ENCODE data around the gene OR2AE1. TPM values are rescaled to one million over a fixed set of nuclear protein-coding genes. Genes with fewer than 3 reads are reported as not detected.

The OR2AE1 gene
- total and polyA plus RNA-seq, 9 of the 15 experiments (the other 6 are each of a cell fraction or from before 2014, with no cell fraction given): 0.27 TPM; not detected in 8

DNA sequence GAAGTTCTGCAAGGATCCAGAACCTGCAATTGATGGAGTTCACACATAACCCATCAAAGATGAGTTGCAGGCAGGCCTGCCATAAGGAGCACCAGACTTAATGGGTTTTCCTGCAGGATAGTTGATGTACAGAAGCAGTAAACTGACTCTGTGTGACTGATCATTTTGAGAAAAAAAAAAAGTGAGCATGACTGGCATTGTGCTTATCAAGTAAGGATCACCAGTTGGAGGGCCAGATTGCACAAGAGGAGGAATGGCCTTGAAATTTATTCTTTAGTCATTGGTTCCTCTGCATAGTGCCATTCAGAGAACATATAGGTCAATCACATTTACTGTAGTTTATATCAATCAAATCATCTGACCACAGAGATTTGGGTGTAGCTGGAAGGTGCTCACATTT, 45.2 kb downstream of the OR2AE1 start (continued):
- TF ChIP-seq, protein P1, sequence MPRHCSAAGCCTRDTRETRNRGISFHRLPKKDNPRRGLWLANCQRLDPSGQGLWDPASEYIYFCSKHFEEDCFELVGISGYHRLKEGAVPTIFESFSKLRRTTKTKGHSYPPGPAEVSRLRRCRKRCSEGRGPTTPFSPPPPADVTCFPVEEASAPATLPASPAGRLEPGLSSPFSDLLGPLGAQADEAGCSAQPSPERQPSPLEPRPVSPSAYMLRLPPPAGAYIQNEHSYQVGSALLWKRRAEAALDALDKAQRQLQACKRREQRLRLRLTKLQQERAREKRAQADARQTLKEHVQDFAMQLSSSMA (CRISPR knock-in tag; IDR thresholded peaks at IDR 0.05): no peak
- no peak for TF ChIP-seq ZNF23 (CRISPR knock-in tag; IDR thresholded peaks at IDR 0.05)
- no peak for TF ChIP-seq TEAD1 (CRISPR knock-in tag; IDR thresholded peaks at IDR 0.05)
- TF ChIP-seq DMBX1 (CRISPR knock-in tag; IDR thresholded peaks at IDR 0.05; ENCODE audit: borderline replicate concordance): no peak
- no peak for TF ChIP-seq NR2C1 (IDR thresholded peaks at IDR 0.05)
- no peak for TF ChIP-seq NR2C1 (tag; IDR thresholded peaks at IDR 0.05)
- no peak for TF ChIP-seq RFX1 (IDR thresholded peaks at IDR 0.05)
- TF ChIP-seq, protein P2, sequence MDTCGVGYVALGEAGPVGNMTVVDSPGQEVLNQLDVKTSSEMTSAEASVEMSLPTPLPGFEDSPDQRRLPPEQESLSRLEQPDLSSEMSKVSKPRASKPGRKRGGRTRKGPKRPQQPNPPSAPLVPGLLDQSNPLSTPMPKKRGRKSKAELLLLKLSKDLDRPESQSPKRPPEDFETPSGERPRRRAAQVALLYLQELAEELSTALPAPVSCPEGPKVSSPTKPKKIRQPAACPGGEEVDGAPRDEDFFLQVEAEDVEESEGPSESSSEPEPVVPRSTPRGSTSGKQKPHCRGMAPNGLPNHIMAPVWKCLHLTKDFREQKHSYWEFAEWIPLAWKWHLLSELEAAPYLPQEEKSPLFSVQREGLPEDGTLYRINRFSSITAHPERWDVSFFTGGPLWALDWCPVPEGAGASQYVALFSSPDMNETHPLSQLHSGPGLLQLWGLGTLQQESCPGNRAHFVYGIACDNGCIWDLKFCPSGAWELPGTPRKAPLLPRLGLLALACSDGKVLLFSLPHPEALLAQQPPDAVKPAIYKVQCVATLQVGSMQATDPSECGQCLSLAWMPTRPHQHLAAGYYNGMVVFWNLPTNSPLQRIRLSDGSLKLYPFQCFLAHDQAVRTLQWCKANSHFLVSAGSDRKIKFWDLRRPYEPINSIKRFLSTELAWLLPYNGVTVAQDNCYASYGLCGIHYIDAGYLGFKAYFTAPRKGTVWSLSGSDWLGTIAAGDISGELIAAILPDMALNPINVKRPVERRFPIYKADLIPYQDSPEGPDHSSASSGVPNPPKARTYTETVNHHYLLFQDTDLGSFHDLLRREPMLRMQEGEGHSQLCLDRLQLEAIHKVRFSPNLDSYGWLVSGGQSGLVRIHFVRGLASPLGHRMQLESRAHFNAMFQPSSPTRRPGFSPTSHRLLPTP (IDR thresholded peaks at IDR 0.05; ENCODE audit: borderline replicate concordance, extremely low read depth, insufficient read length): no peak
- no peak for TF ChIP-seq RBM17 (IDR thresholded peaks at IDR 0.05; ENCODE audit: borderline replicate concordance, low read depth, low read length)
- TF ChIP-seq, protein P3, sequence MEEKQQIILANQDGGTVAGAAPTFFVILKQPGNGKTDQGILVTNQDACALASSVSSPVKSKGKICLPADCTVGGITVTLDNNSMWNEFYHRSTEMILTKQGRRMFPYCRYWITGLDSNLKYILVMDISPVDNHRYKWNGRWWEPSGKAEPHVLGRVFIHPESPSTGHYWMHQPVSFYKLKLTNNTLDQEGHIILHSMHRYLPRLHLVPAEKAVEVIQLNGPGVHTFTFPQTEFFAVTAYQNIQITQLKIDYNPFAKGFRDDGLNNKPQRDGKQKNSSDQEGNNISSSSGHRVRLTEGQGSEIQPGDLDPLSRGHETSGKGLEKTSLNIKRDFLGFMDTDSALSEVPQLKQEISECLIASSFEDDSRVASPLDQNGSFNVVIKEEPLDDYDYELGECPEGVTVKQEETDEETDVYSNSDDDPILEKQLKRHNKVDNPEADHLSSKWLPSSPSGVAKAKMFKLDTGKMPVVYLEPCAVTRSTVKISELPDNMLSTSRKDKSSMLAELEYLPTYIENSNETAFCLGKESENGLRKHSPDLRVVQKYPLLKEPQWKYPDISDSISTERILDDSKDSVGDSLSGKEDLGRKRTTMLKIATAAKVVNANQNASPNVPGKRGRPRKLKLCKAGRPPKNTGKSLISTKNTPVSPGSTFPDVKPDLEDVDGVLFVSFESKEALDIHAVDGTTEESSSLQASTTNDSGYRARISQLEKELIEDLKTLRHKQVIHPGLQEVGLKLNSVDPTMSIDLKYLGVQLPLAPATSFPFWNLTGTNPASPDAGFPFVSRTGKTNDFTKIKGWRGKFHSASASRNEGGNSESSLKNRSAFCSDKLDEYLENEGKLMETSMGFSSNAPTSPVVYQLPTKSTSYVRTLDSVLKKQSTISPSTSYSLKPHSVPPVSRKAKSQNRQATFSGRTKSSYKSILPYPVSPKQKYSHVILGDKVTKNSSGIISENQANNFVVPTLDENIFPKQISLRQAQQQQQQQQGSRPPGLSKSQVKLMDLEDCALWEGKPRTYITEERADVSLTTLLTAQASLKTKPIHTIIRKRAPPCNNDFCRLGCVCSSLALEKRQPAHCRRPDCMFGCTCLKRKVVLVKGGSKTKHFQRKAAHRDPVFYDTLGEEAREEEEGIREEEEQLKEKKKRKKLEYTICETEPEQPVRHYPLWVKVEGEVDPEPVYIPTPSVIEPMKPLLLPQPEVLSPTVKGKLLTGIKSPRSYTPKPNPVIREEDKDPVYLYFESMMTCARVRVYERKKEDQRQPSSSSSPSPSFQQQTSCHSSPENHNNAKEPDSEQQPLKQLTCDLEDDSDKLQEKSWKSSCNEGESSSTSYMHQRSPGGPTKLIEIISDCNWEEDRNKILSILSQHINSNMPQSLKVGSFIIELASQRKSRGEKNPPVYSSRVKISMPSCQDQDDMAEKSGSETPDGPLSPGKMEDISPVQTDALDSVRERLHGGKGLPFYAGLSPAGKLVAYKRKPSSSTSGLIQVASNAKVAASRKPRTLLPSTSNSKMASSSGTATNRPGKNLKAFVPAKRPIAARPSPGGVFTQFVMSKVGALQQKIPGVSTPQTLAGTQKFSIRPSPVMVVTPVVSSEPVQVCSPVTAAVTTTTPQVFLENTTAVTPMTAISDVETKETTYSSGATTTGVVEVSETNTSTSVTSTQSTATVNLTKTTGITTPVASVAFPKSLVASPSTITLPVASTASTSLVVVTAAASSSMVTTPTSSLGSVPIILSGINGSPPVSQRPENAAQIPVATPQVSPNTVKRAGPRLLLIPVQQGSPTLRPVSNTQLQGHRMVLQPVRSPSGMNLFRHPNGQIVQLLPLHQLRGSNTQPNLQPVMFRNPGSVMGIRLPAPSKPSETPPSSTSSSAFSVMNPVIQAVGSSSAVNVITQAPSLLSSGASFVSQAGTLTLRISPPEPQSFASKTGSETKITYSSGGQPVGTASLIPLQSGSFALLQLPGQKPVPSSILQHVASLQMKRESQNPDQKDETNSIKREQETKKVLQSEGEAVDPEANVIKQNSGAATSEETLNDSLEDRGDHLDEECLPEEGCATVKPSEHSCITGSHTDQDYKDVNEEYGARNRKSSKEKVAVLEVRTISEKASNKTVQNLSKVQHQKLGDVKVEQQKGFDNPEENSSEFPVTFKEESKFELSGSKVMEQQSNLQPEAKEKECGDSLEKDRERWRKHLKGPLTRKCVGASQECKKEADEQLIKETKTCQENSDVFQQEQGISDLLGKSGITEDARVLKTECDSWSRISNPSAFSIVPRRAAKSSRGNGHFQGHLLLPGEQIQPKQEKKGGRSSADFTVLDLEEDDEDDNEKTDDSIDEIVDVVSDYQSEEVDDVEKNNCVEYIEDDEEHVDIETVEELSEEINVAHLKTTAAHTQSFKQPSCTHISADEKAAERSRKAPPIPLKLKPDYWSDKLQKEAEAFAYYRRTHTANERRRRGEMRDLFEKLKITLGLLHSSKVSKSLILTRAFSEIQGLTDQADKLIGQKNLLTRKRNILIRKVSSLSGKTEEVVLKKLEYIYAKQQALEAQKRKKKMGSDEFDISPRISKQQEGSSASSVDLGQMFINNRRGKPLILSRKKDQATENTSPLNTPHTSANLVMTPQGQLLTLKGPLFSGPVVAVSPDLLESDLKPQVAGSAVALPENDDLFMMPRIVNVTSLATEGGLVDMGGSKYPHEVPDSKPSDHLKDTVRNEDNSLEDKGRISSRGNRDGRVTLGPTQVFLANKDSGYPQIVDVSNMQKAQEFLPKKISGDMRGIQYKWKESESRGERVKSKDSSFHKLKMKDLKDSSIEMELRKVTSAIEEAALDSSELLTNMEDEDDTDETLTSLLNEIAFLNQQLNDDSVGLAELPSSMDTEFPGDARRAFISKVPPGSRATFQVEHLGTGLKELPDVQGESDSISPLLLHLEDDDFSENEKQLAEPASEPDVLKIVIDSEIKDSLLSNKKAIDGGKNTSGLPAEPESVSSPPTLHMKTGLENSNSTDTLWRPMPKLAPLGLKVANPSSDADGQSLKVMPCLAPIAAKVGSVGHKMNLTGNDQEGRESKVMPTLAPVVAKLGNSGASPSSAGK (IDR thresholded peaks at IDR 0.05): no peak
- no peak for TF ChIP-seq CBX1 (IDR thresholded peaks at IDR 0.05; ENCODE audit: low read depth)
- TF ChIP-seq PTBP1 (IDR thresholded peaks at IDR 0.05; ENCODE audit: low read depth, low read length): no peak
- TF ChIP-seq ZNF780A (CRISPR knock-in tag; IDR thresholded peaks at IDR 0.05): no peak
- TF ChIP-seq ASH1L (IDR thresholded peaks at IDR 0.05; ENCODE audit: borderline replicate concordance, low read depth, partially characterized antibody): no peak
- TF ChIP-seq THRAP3 (IDR thresholded peaks at IDR 0.05; ENCODE audit: borderline replicate concordance): no peak

Measured in K562 (cell line).